Muscle layer of duodenum (tissue), 2 donors: Measurements from ENCODE around the gene RIN1.

ENCODE experiments used
- H3K27ac ChIP-seq: one replicate; pipeline ENCODE4 v1.7.0; 2013; ENCODE audit warnings: mild to moderate bottlenecking, low read length
- H3K27me3 ChIP-seq: one replicate; pipeline ENCODE4 v1.7.0; 2013; ENCODE audit warnings: low read depth, mild to moderate bottlenecking, control low read depth, low read length
- H3K36me3 ChIP-seq, 2 donors: one replicate each; pipeline ENCODE4 v1.7.0; 2013; ENCODE audit warnings: low read length in 2 of 2, control low read depth in 1 of 2, mild to moderate bottlenecking in 1 of 2; ENCODE audit not compliant: insufficient read depth in 2 of 2, control insufficient read depth in 1 of 2
- H3K4me1 ChIP-seq, 2 donors: one replicate each; pipeline ENCODE4 v1.7.0; 2013; ENCODE audit warnings: low read length in 2 of 2, mild to moderate bottlenecking in 2 of 2, control low read depth in 1 of 2, moderate library complexity in 1 of 2; ENCODE audit not compliant: insufficient read depth in 2 of 2, control insufficient read depth in 1 of 2
- H3K4me3 ChIP-seq, 2 donors: one replicate each; pipeline ENCODE4 v1.7.0; 2013; ENCODE audit warnings: low read length in 2 of 2, low read depth in 1 of 2, mild to moderate bottlenecking in 1 of 2
- H3K9me3 ChIP-seq, 2 donors: one replicate each; pipeline ENCODE4 v1.7.0; 2013; ENCODE audit warnings: low read length in 2 of 2, control low read depth in 1 of 2, mild to moderate bottlenecking in 1 of 2; ENCODE audit not compliant: control insufficient read depth in 1 of 2
- donor health status: healthy.

The RIN1 gene

GRCh38 chr11:66347425-66348276 lies 11.4 kb upstream of the RIN1 start, which contains the start of gene B4GAT1:
Gene B4GAT1 (minus strand): TSS chr11:66347629. CDS start chr11:66347545, 84 bp downstream.
- Histone ChIP-seq H3K4me1 (peaks cover 23 to 42% of the 10 kb centered on the region in 2 donors), H3K27ac (peak within 1 kb of the TSS; percentile 74), H3K9me3 (no peaks in the 10 kb centered on the region), H3K36me3 (no peaks in the 10 kb centered on the region), H3K4me3 (peak within 1 kb of the TSS; percentile 89 to 93), H3K27me3 (no peaks in the 10 kb centered on the region)

DNA sequence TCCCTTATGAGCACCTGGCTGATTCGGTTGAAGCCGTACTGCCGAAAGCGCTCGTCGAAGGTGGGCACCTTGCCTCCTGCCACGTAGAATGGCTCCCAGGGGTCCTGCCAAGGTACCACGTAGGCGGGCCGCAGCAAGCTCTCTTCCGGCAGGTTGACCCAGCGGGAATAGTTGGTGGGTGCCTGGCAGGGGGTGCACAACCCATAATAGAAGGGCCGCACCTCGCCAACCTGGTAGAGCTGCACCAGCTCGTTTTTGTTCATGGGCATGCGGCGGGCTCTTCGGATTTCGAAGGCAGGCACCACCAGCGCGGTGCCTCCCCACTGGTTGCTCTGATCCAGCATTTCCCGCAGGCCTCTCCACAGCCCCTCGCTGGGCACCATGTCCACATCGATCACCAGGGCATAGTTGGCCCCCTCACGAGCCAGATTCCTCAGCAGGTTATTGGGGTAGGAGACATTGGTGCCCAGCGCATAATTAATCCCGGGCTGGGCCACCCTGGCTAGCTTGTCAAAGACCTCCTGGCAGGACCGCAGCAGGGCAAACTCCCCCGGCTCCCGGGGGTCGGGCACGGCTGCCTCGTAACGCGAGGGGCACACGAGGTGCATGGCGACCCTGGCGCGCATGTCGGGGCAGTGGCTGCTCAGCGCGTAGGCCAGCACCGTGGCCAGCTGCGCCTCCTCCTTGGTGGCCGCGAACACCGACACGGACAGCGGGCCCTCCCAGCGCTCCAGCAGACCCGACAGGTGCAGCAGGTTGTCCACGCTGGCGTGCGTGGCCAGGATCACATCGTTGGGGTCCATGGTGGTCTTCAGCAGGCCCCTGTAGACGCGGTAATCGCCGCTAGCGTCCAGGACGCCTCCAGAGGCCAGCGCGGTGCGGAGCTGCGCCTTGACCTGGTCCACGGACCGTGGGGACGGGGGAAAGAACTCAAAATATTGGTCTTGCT lies 10.5 kb upstream of the RIN1 start:
- no peaks in the 10 kb centered on the region for H3K9me3 ChIP-seq
- H3K27me3 ChIP-seq = no peaks in the 10 kb centered on the region
- peak overlapping the region; percentile 70 for H3K27ac ChIP-seq
- H3K4me3 ChIP-seq = peak overlapping the region; percentile 89 to 93
- peaks cover 23 to 42% of the 10 kb centered on the region in 2 donors for H3K4me1 ChIP-seq
- peaks cover 5 to 8% of the 10 kb centered on the region in 2 donors for H3K36me3 ChIP-seq

DNA sequence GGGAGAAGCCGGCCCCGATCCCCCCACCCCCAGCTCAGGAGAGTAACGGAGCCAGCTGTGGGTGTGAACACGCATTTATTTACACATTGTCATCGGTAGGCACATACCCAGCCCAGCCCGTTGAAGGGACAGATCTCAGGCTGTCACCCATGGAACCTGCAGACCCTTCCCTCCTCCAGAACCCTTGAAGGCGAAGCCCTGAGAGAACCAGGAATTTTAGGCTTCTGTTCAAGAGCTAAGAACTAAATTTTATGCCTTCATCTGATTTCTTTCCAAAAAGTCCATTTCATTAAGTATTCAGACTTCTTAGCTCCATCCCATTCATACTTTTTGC lies 9.0 kb upstream of the RIN1 start:
- peak overlapping the region; percentile 70 for H3K27ac ChIP-seq
- H3K9me3 ChIP-seq = no peaks in the 10 kb centered on the region
- peaks cover 23 to 42% of the 10 kb centered on the region in 2 donors for H3K4me1 ChIP-seq
- peaks cover 18 to 22% of the 10 kb centered on the region in 2 donors for H3K36me3 ChIP-seq
- no peaks in the 10 kb centered on the region for H3K27me3 ChIP-seq
- peak overlapping the region; percentile 89 to 93 for H3K4me3 ChIP-seq

DNA sequence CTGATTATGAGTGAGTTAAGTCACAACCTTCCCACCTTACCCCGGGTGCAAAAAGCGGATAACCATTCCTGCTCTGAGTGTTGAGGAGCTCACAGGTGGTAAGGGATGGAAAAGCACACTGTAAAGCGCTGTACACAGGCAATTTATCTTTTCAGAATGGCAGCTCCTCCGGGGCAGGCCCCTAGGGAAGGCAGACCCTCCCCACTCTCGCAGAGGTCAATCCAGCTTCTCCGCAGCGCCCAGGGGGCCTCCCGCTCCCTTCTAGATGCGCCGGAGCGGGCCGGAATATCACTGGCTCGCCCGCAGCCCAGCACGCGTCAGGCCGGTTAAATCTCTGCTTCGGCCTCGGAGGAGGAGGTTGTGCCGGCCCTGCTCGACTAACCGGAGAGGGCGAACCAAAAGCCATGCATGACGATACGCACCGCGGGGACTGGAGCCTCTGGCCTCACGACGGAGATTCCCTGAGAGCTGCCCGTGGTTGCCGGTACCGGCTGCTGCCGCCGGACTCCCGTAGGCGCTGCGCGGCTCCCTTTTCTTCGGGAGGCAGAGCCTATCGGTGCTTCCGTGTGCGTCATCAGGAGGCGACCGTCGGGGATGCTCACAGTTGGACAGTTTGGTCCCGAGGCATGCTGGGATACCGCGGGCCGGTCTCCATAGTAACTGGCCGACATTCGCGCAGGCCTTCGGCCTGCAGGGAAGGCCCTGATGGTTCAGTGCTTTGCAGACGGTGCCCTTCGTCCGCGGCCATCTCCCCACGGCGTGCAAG lies 8.5 kb upstream of the RIN1 start, which contains the start of gene BRMS1:
Gene BRMS1, minus strand, starts transcription at position 555 of the 766 bp plus-strand sequence. CDS start 2,870 bp downstream, outside the sequence.
- H3K27me3 ChIP-seq = no peaks in the 10 kb centered on the region
- H3K36me3 ChIP-seq = peaks cover 24 to 28% of the 10 kb centered on the region in 2 donors
- peak within 1 kb of the TSS; percentile 89 to 93 for H3K4me3 ChIP-seq
- peaks cover 23 to 42% of the 10 kb centered on the region in 2 donors for H3K4me1 ChIP-seq
- H3K27ac ChIP-seq = peak within 1 kb of the TSS; percentile 70
- no peaks in the 10 kb centered on the region for H3K9me3 ChIP-seq

- H3K4me3 ChIP-seq = no peak overlapping the region
- no peaks in the 10 kb centered on the region for H3K9me3 ChIP-seq
- no peak overlapping the region for H3K27ac ChIP-seq
- H3K4me1 ChIP-seq = peaks cover 23 to 40% of the 10 kb centered on the region in 2 donors
- H3K27me3 ChIP-seq = no peaks in the 10 kb centered on the region
- peaks cover 33 to 43% of the 10 kb centered on the region in 2 donors for H3K36me3 ChIP-seq
These were observed 6.9 kb upstream of the RIN1 start for GRCh38 chr11:66343176-66343575.

- H3K36me3 ChIP-seq = peaks cover 33 to 51% of the 10 kb centered on the region in 2 donors
- H3K4me1 ChIP-seq = peaks cover 26 to 39% of the 10 kb centered on the region in 2 donors
- no peaks in the 10 kb centered on the region for H3K9me3 ChIP-seq
These were observed 5.4 kb upstream of the RIN1 start for GRCh38 chr11:66341502-66342126.

GRCh38 chr11:66340596-66341501 lies 4.6 kb upstream of the RIN1 start:
- peaks cover 33 to 51% of the 10 kb centered on the region in 2 donors for H3K36me3 ChIP-seq

More at GRCh38 chr11:66341502-66342126, 5.4 kb upstream of the RIN1 start:
- H3K27ac ChIP-seq = no peak overlapping the region
- H3K4me3 ChIP-seq = no peak overlapping the region
- H3K27me3 ChIP-seq = no peaks in the 10 kb centered on the region

GRCh38 chr11:66339686-66340483 lies 3.7 kb upstream of the RIN1 start:
- Histone ChIP-seq H3K9me3 (no peaks in the 10 kb centered on the region), H3K4me3 (no peak overlapping the region), H3K36me3 (peaks cover 33 to 51% of the 10 kb centered on the region in 2 donors), H3K4me1 (peaks cover 16 to 38% of the 10 kb centered on the region in 2 donors), H3K27ac (no peak overlapping the region), H3K27me3 (no peaks in the 10 kb centered on the region)

More at GRCh38 chr11:66340596-66341501, 4.6 kb upstream of the RIN1 start:
- no peak overlapping the region for H3K4me3 ChIP-seq
- no peaks in the 10 kb centered on the region for H3K27me3 ChIP-seq
- no peak overlapping the region for H3K27ac ChIP-seq
- no peaks in the 10 kb centered on the region for H3K9me3 ChIP-seq
- H3K4me1 ChIP-seq = peaks cover 22 to 39% of the 10 kb centered on the region in 2 donors

- Histone ChIP-seq H3K4me3 (no peak overlapping the region), H3K36me3 (peaks cover 33 to 51% of the 10 kb centered on the region in 2 donors), H3K27me3 (no peaks in the 10 kb centered on the region), H3K27ac (no peak overlapping the region), H3K4me1 (peaks cover 13 to 35% of the 10 kb centered on the region in 2 donors), H3K9me3 (no peaks in the 10 kb centered on the region)
These were observed 3.0 kb upstream of the RIN1 start for GRCh38 chr11:66339162-66339675.
